Thoracic aorta (tissue), 2 donors: ENCODE data around the gene GALNT15. TPM values are rescaled to one million over a fixed set of nuclear protein-coding genes. Genes with fewer than 3 reads are reported as not detected.

Experiments used
- ATAC-seq: fragments of 150-250 bp; one replicate; pipeline ENCODE4 v1.8.0; 2017; ENCODE audit warnings: low read depth; ENCODE audit not compliant: insufficient number of reproducible peaks, low FRiP score
- DNase-seq: peaks from one replicate; pipeline ENCODE4 v3.0.0-alpha.2; 2020; ENCODE audit warnings: low spot score
- H3K27ac ChIP-seq, 2 donors: fragments of 200-600 bp; sonication (generic); 1 replicate in 1 of 2; 2 replicates in 1 of 2; pipeline ENCODE4 v1.5.1; 2016; ENCODE audit warnings: mild to moderate bottlenecking in 2 of 2, moderate library complexity in 2 of 2
- H3K27me3 ChIP-seq: fragments of 200-600 bp; sonication (generic); replicated peaks from 2 replicates; pipeline ENCODE4 v1.6.0; 2016; ENCODE audit warnings: mild to moderate bottlenecking; ENCODE audit not compliant: insufficient read depth
- H3K36me3 ChIP-seq: fragments of 200-600 bp; sonication (generic); one replicate; pipeline ENCODE4 v1.5.1; 2016
- H3K4me1 ChIP-seq, 2 donors: fragments of 200-600 bp; sonication (generic); 1 replicate in 1 of 2; 2 replicates in 1 of 2; pipeline versions ENCODE4 v1.5.1 to v1.6.0; 2016; ENCODE audit warnings: low read depth in 2 of 2, mild to moderate bottlenecking in 1 of 2; ENCODE audit not compliant: control insufficient read depth in 1 of 2
- H3K4me3 ChIP-seq: fragments of 200-600 bp; sonication (generic); 2 replicates; pipeline ENCODE4 v1.5.1; 2016; ENCODE audit warnings: mild to moderate bottlenecking
- H3K9me3 ChIP-seq: fragments of 200-600 bp; sonication (generic); 2 replicates; pipeline ENCODE4 v1.5.1; 2016
- CTCF ChIP-seq: fragments of 200-600 bp; sonication (generic); IDR thresholded peaks from one replicate; pipeline ENCODE4 v1.5.1; 2019; ENCODE audit warnings: antibody characterized with exemption
- total RNA-seq, 2 donors: library from RNA; depleted of rRNA; stranded (reverse); fragments of >200 nt; gene quantifications; one replicate each; pipeline versions ENCODE4 v1.1.0 to v1.2.3, GENCODE V29; 2016

GALNT15 gene
- total RNA-seq, 2 donors from 2014 or later: 157 to 167 TPM

GRCh38 chr3:16173283-16174025 is 1.0 kb upstream of the GALNT15 start:
- DNase-seq (no peak), ATAC-seq (no peak)
- H3K27ac ChIP-seq: peak overlapping the region in 1 of 2 donors; percentile 64

GRCh38 chr3:16174026-16174355 is 489 bp upstream of the GALNT15 start:
- H3K9me3 ChIP-seq: no peaks in the 10 kb centered on the region
- peak overlapping the region; percentile 65 for H3K4me3 ChIP-seq
- TF ChIP-seq CTCF: no peak
- no peak for DNase-seq
- peak overlapping the region in 1 of 2 donors; percentile 64 for H3K27ac ChIP-seq
- no peaks in the 10 kb centered on the region for H3K27me3 ChIP-seq
- ATAC-seq: no peak
- H3K36me3 ChIP-seq: no peaks in the 10 kb centered on the region
- peaks cover 8 to 39% of the 10 kb centered on the region in 2 donors for H3K4me1 ChIP-seq

More at GRCh38 chr3:16173283-16174025, 1.0 kb upstream of the GALNT15 start:
- Histone ChIP-seq H3K9me3 (no peaks in the 10 kb centered on the region), H3K4me3 (peak overlapping the region; percentile 65), H3K36me3 (no peaks in the 10 kb centered on the region), H3K4me1 (peaks cover 8 to 33% of the 10 kb centered on the region in 2 donors), H3K27me3 (no peaks in the 10 kb centered on the region)
- no peak for TF ChIP-seq CTCF

- TF ChIP-seq CTCF: no peak
- ATAC-seq (no peak), DNase-seq (no peak)
- Histone ChIP-seq H3K4me1 (peaks cover 8 to 51% of the 10 kb centered on the region in 2 donors), H3K27ac (peak overlapping the region; percentile 64 to 65), H3K36me3 (no peaks in the 10 kb centered on the region), H3K4me3 (peak overlapping the region; percentile 65), H3K27me3 (no peaks in the 10 kb centered on the region), H3K9me3 (no peaks in the 10 kb centered on the region)
Observed at GRCh38 chr3:16174976-16175901, 759 bp downstream of the GALNT15 start.

- H3K36me3 ChIP-seq: no peaks in the 10 kb centered on the region
- H3K4me1 ChIP-seq: peaks cover 11 to 49% of the 10 kb centered on the region in 2 donors
- no peak for ATAC-seq
- no peak for TF ChIP-seq CTCF
- no peak for DNase-seq
- no peaks in the 10 kb centered on the region for H3K27me3 ChIP-seq
- H3K9me3 ChIP-seq: no peaks in the 10 kb centered on the region
- peak overlapping the region in 1 of 2 donors; percentile 64 for H3K27ac ChIP-seq
- peak overlapping the region; percentile 65 for H3K4me3 ChIP-seq
Observed at GRCh38 chr3:16176391-16177030, 2.0 kb downstream of the GALNT15 start.

- no peak for DNase-seq
- no peak for ATAC-seq
- Histone ChIP-seq H3K4me1 (peaks cover 11 to 49% of the 10 kb centered on the region in 2 donors), H3K4me3 (peak overlapping the region; percentile 65), H3K9me3 (no peaks in the 10 kb centered on the region), H3K27me3 (no peaks in the 10 kb centered on the region), H3K36me3 (no peaks in the 10 kb centered on the region), H3K27ac (no peak overlapping the region)
- no peak for TF ChIP-seq CTCF
Observed at GRCh38 chr3:16177382-16177781, 2.9 kb downstream of the GALNT15 start.
